ENCODE data around the gene STAG1.
"Not testable (repeated sequence)": the region's sequence is repeated elsewhere in the genome, so short reads cannot be mapped to it uniquely, and the experiment has no call there.

STAG1 gene

GRCh38 chr3:136631424-136631823 is 120.8 kb downstream of the STAG1 start:
- peak; percentile 10 to 20 for DNase-seq
- TF ChIP-seq GATA1 (IDR thresholded peaks at IDR 0.05; ENCODE audit: low read depth, low read length) (no peak), POLR2A (IDR thresholded peaks at IDR 0.05; ENCODE audit: low read length) (no peak)

- no peak for DNase-seq
- TF ChIP-seq GATA1 (IDR thresholded peaks at IDR 0.05; ENCODE audit: low read depth, low read length) = no peak
- TF ChIP-seq POLR2A (IDR thresholded peaks at IDR 0.05; ENCODE audit: low read length) = no peak
Observed at GRCh38 chr3:136630915-136631314, 121.3 kb downstream of the STAG1 start.

- peak; percentile 10 to 26 for DNase-seq
Observed at GRCh38 chr3:136626493-136626892, 125.7 kb downstream of the STAG1 start.

DNA sequence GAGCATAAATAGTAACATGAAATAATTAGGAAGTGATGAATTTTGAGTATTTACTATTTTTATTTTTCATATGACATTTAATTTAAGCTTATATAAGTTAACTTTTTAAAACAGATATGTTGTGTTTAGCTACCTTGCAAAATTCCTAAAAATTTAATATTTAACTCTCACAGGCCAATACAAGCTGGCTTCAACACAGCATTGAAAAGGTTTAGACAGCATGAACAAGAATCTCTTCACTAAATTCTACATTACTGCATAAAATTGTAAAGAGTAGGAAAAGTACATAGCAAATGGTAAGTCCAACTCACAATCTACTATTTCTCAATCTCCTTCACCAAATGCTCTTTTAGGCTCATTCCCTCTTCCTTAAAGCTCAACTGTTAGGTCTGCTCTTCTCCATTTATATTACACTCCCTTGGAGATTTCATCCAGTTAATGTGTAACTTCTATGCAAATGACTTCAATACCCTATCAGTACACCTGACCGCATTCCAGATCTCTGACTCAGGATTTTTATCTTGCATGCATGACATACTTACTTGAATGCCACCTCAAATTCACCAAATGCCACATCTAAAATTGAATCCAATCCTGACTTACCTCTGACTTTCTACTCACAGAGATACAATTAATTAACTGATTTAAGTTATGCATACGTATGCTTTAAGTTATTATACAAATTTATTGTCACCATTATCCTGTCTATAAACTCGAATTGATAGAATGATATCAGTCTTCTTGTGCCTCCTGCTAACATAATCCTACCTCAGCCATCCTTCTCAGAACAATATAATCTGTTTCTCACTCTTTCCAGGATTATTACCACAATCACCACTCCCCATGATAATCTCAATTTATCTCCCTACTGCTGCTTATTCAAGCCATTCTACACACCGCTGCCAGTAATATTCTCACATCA is 127.0 kb downstream of the STAG1 start:
- TF ChIP-seq POLR2A (IDR thresholded peaks at IDR 0.05; ENCODE audit: low read length) (no peak), GATA1 (IDR thresholded peaks at IDR 0.05; ENCODE audit: low read depth, low read length) (no peak)
- no peak for DNase-seq

More at GRCh38 chr3:136626493-136626892, 125.7 kb downstream of the STAG1 start:
- TF ChIP-seq GATA1 (IDR thresholded peaks at IDR 0.05; ENCODE audit: low read depth, low read length) (no peak), POLR2A (IDR thresholded peaks at IDR 0.05; ENCODE audit: low read length) (no peak)

DNA sequence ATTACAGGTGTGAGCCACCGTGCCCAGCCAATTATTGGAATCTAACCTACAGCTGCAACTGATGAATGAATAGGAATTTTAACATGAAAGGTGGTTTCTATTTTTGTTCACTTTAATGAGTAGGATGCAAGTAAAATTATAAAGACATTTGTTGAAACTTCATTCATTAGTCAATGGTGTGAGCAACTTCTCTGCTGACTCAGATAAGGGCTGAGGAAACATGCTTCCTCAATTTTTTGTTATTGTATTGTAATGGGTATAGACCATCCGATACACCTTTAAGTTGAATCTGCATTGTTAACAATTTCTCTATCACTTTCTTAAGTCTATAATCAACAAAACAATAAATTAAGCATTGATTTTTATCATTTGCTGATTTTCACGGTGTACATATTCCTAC is 127.8 kb downstream of the STAG1 start:
- no peak for DNase-seq
- TF ChIP-seq POLR2A (IDR thresholded peaks at IDR 0.05; ENCODE audit: low read length) = no peak
- no peak for TF ChIP-seq GATA1 (IDR thresholded peaks at IDR 0.05; ENCODE audit: low read depth, low read length)

GRCh38 chr3:136621628-136622027 is 130.6 kb downstream of the STAG1 start:
- no peak for TF ChIP-seq GATA1 (IDR thresholded peaks at IDR 0.05; ENCODE audit: low read depth, low read length)
- no peak for TF ChIP-seq POLR2A (IDR thresholded peaks at IDR 0.05; ENCODE audit: low read length)
- no peak for DNase-seq

DNA sequence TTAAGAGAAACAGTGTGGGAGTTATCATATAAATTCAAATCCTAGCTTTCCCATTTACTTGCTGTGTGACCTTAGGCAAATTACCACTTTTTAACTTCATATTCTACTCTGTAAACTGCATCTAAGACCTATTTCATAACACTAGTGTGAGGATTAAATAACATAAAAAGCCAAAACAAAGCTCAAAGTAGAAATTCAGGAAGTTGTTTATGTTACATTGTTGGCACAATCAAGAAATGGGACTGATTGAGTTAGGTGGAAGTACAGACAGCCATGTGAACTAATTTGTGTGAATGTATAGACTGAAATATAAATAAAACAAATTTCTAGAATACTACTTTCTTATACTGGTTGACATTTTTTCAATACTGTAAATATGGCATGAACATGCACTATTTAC is 131.7 kb downstream of the STAG1 start:
- DNase-seq = no peak
- TF ChIP-seq POLR2A (IDR thresholded peaks at IDR 0.05; ENCODE audit: low read length) = no peak
- no peak for TF ChIP-seq GATA1 (IDR thresholded peaks at IDR 0.05; ENCODE audit: low read depth, low read length)

- DNase-seq = not testable (repeated sequence)
Observed at GRCh38 chr3:136617969-136618525, 134.1 kb downstream of the STAG1 start.

GRCh38 chr3:136617198-136617597 is 135.0 kb downstream of the STAG1 start:
- peak; percentile 14 to 18 for DNase-seq
- TF ChIP-seq POLR2A (IDR thresholded peaks at IDR 0.05; ENCODE audit: low read length) = no peak
- TF ChIP-seq GATA1 (IDR thresholded peaks at IDR 0.05; ENCODE audit: low read depth, low read length) = no peak

DNA sequence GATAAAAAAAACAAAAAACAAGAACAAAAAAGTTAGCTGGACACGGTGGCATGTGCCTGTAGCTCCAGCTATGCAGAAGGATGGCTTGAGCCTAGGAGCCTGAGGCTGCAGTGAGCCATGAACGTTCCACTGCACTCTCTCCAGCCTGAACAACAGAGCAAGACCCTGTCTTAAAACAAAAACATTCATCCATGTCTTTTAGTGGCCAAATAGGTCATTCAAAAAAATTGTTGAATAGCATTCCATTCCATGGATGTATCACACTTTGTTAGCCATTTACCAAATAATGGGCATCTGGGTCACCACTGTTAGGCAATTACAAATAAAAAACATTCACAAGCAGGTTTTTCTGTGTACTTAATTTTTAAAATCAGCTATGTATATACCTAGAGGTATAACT is 139.7 kb downstream of the STAG1 start:
- no peak for TF ChIP-seq GATA1 (IDR thresholded peaks at IDR 0.05; ENCODE audit: low read depth, low read length)
- TF ChIP-seq POLR2A (IDR thresholded peaks at IDR 0.05; ENCODE audit: low read length) = no peak
- no peak for DNase-seq

- no peak for DNase-seq
- TF ChIP-seq GATA1 (IDR thresholded peaks at IDR 0.05; ENCODE audit: low read depth, low read length) (no peak), POLR2A (IDR thresholded peaks at IDR 0.05; ENCODE audit: low read length) (no peak)
Observed at GRCh38 chr3:136606990-136607389, 145.2 kb downstream of the STAG1 start.

DNA sequence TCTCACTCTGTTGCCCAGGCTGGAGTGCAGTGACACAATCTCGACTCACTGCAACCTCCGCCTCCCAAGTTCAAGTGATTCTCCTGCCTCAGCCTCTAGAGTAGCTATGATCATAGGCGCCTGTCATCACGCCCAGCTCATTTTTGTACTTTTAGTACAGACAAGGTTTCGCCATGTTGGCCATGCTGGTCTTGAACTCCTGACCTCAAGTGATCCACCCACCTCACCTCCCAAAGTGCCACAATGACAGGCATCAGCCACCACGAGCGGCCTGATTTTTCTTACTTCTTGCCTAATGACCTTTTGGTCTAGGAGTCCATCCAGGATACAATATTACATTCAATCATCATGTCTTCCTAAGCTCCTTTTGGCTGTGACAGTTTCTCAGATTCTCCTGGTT is 146.0 kb downstream of the STAG1 start:
- DNase-seq = not testable (repeated sequence)

DNA sequence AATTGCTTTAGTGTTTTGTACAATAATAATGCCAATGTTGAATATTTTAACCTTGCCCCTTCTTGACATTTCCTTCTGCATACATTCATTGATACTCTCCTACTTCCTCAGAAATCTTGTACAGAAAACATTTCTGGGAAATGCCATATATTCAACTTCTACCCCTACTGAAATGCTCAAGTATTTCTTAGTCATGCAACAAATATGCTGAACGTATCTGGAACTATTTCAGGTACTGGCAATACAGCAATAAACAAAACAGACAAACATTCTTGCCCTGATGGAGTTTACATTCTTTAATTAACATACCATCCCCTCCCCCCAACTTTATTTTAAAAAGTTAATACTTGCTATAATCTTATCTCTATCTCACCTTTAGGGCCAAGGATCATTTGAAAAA is 147.2 kb downstream of the STAG1 start:
- TF ChIP-seq GATA1 (IDR thresholded peaks at IDR 0.05; ENCODE audit: low read depth, low read length) = no peak
- no peak for TF ChIP-seq POLR2A (IDR thresholded peaks at IDR 0.05; ENCODE audit: low read length)
- no peak for DNase-seq

DNA sequence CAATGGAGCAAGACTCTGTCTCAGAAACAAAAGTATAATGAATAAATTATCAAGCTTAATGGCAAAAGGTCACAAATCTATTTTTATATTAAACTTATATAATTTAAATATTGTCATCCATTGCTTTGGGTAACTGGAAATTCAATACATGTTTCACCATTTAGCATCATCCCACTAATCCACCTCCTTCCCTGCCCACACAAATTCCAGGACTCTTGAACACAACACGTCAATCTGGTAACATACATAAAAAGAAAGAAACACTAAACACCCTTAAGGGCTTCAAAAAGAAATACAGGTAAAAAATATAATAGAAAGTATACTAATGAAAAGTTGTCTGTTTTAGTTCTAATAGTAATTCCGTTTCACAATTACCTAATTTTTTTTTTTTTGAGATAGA is 149.4 kb downstream of the STAG1 start:
- TF ChIP-seq POLR2A (IDR thresholded peaks at IDR 0.05; ENCODE audit: low read length) (no peak), GATA1 (IDR thresholded peaks at IDR 0.05; ENCODE audit: low read depth, low read length) (no peak)
- no peak for DNase-seq
